SK-N-SH (cell line): Measurements from ENCODE around the gene TTK. TPM values are rescaled to one million over a fixed set of nuclear protein-coding genes. Genes with fewer than 3 reads are reported as not detected.

Source experiments
- CTCF ChIA-PET: fragments of 300-600, 350-600 bp; formaldehyde crosslinking; extraction: SDS; loops from one replicate; lab custom pipeline; 2021; lab: Yijun Ruan, JAX
- POLR2A ChIA-PET: fragments of 350-600 bp; sonication (Branson Sonifier 250); formaldehyde crosslinking; extraction: SDS; loops from one replicate; lab custom pipeline; 2020; ENCODE audit warnings: antibody characterized with exemption, inconsistent platforms; lab: Yijun Ruan, JAX
- DNase-seq: peaks from one replicate; pipeline ENCODE4 v3.0.0; 2012
- H2AFZ ChIP-seq: fragments of 200-600 bp; sonication (generic); 2 replicates; pipeline ENCODE4 v1.8.1; 2016; ENCODE audit warnings: antibody characterized with exemption, mild to moderate bottlenecking, low read depth
- H3F3A ChIP-seq: fragments of 200-600 bp; sonication (generic); replicated peaks from 2 replicates; pipeline ENCODE3; 2016; ENCODE audit warnings: antibody characterized with exemption, mild to moderate bottlenecking; ENCODE audit not compliant: insufficient read depth
- H3K27ac ChIP-seq, 2 experiments: fragments of 200-500 bp in 1 of 2; fragments of 200-600 bp in 1 of 2; sonication (Bioruptor generic) in 1 of 2; sonication (generic), shearing (Covaris generic) in 1 of 2; 2 replicates each; pipeline versions ENCODE4 v1.5.1 to v1.6.1; 2014 to 2016; ENCODE audit warnings: low read depth in 2 of 2, inconsistent platforms in 1 of 2, low read length in 1 of 2, mild to moderate bottlenecking in 1 of 2, mixed read lengths in 1 of 2
- H3K27me3 ChIP-seq: fragments of 200-600 bp; sonication (generic), shearing (Covaris generic); 2 replicates; pipeline ENCODE4 v1.6.1; 2016; ENCODE audit warnings: mixed run types; ENCODE audit not compliant: insufficient read depth
- H3K36me3 ChIP-seq, 2 experiments: fragments of 200-500 bp in 1 of 2; fragments of 200-600 bp in 1 of 2; sonication (Bioruptor generic) in 1 of 2; sonication (generic) in 1 of 2; replicated peaks in 1 of 2; 2 replicates each; pipeline versions ENCODE3 to v1.5.1; 2014 to 2016; ENCODE audit warnings: low read length in 1 of 2, mild to moderate bottlenecking in 1 of 2; ENCODE audit not compliant: insufficient read depth in 2 of 2, control insufficient read depth in 1 of 2
- H3K4me1 ChIP-seq, 2 experiments: fragments of 200-500 bp in 1 of 2; fragments of 200-600 bp in 1 of 2; sonication (Bioruptor generic) in 1 of 2; sonication (generic), shearing (Covaris generic) in 1 of 2; 2 replicates each; pipeline versions ENCODE4 v1.5.1 to v1.6.1; 2014 to 2016; ENCODE audit warnings: low read depth in 1 of 2, low read length in 1 of 2, mixed run types in 1 of 2; ENCODE audit not compliant: insufficient read depth in 2 of 2, control insufficient read depth in 1 of 2
- H3K4me2 ChIP-seq: fragments of 200-600 bp; sonication (generic), shearing (Covaris generic); 2 replicates; pipeline ENCODE4 v1.6.1; 2017; ENCODE audit warnings: mixed run types
- H3K4me3 ChIP-seq, 2 experiments: fragments of 200-500 bp in 1 of 2; fragments of 200-600 bp in 1 of 2; sonication (Bioruptor generic) in 1 of 2; sonication (generic), shearing (Covaris generic) in 1 of 2; 2 replicates each; pipeline versions ENCODE4 v1.5.1 to v1.8.1; 2014 to 2016; ENCODE audit warnings: low read depth in 2 of 2, inconsistent platforms in 1 of 2, low read length in 1 of 2, mild to moderate bottlenecking in 1 of 2, mixed read lengths in 1 of 2, moderate library complexity in 1 of 2
- H3K79me2 ChIP-seq: fragments of 200-600 bp; sonication (generic); 2 replicates; pipeline ENCODE4 v1.8.1; 2017; ENCODE audit warnings: mild to moderate bottlenecking; ENCODE audit not compliant: insufficient read depth
- H3K9ac ChIP-seq: fragments of 200-600 bp; sonication (generic); 2 replicates; pipeline ENCODE4 v1.6.1; 2017; ENCODE audit warnings: mixed run types
- H3K9me2 ChIP-seq: fragments of 200-600 bp; sonication (generic); 2 replicates; pipeline ENCODE4 v1.6.1; 2017; ENCODE audit warnings: mixed run types
- H3K9me3 ChIP-seq: fragments of 200-600 bp; sonication (generic); 2 replicates; pipeline ENCODE4 v1.6.1; 2017; ENCODE audit warnings: mixed run types, mild to moderate bottlenecking, moderate library complexity
- H4K20me1 ChIP-seq: fragments of 200-600 bp; sonication (generic); 2 replicates; pipeline ENCODE4 v1.6.1; 2017; ENCODE audit warnings: mild to moderate bottlenecking, mixed run types; ENCODE audit not compliant: insufficient read depth
- CHD2 ChIP-seq: fragments of 150-350 bp; IDR thresholded peaks from 2 replicates; pipeline ENCODE4 v1.6.1; 2018; ENCODE audit warnings: low read length; ENCODE audit not compliant: partially characterized antibody
- ELF1 ChIP-seq: IDR thresholded peaks from 2 replicates; pipeline ENCODE4 v1.4.0; 2012
- EP300 ChIP-seq, 2 experiments: IDR thresholded peaks; 2 replicates each; pipeline versions ENCODE4 v1.4.0 to v1.6.1; 2012; ENCODE audit warnings: borderline replicate concordance in 1 of 2, low read depth in 1 of 2, low read length in 1 of 2
- EZH2phosphoT487 ChIP-seq: fragments of 200-600 bp; sonication (generic); IDR thresholded peaks from 2 replicates; pipeline ENCODE4 v1.6.1; 2017; ENCODE audit warnings: low read depth, mixed run types, mild to moderate bottlenecking, antibody characterized with exemption, moderate library complexity, borderline replicate concordance
- FOSL2 ChIP-seq: IDR thresholded peaks from 2 replicates; pipeline ENCODE4 v1.4.0; 2012; ENCODE audit warnings: low read depth, mild to moderate bottlenecking, moderate library complexity, borderline replicate concordance
- FOXJ3 ChIP-seq: sonication (generic); formaldehyde crosslinking; IDR thresholded peaks from 2 replicates; pipeline ENCODE4 v1.5.1; 2020; ENCODE audit warnings: mild to moderate bottlenecking, missing genetic modification reagents
- FOXM1 ChIP-seq: IDR thresholded peaks from 2 replicates; pipeline ENCODE4 v1.4.0; 2012; ENCODE audit warnings: low read depth, mild to moderate bottlenecking
- GABPA ChIP-seq: IDR thresholded peaks from 2 replicates; pipeline ENCODE4 v1.4.0; 2012; ENCODE audit warnings: low read depth, mild to moderate bottlenecking
- GATA2 ChIP-seq: sonication (generic); formaldehyde crosslinking; IDR thresholded peaks from 2 replicates; pipeline ENCODE4 v1.5.0; 2020; ENCODE audit warnings: mild to moderate bottlenecking, missing genetic modification reagents
- JUND ChIP-seq: IDR thresholded peaks from 2 replicates; pipeline ENCODE4 v1.4.0; 2012
- MEF2A ChIP-seq: IDR thresholded peaks from 2 replicates; pipeline ENCODE4 v1.4.0; 2012; ENCODE audit warnings: low read depth, borderline replicate concordance
- NFIC ChIP-seq: IDR thresholded peaks from 2 replicates; pipeline ENCODE4 v1.4.0; 2012; ENCODE audit warnings: borderline replicate concordance
- NRF1 ChIP-seq: IDR thresholded peaks from 2 replicates; pipeline ENCODE4 v1.6.1; 2012; ENCODE audit warnings: low read depth, mild to moderate bottlenecking, low read length
- PBX3 ChIP-seq: IDR thresholded peaks from 2 replicates; pipeline ENCODE4; 2012
- POLR2AphosphoS5 ChIP-seq: IDR thresholded peaks from 2 replicates; pipeline ENCODE4 v1.6.1; 2012; ENCODE audit warnings: low read depth, low read length
- RAD21 ChIP-seq: IDR thresholded peaks from 2 replicates; pipeline ENCODE4 v1.6.1; 2012; ENCODE audit warnings: mild to moderate bottlenecking, low read length
- RCOR1 ChIP-seq: fragments of 150-350 bp; IDR thresholded peaks from 2 replicates; pipeline ENCODE4 v1.6.1; 2017; ENCODE audit warnings: antibody characterized with exemption, low read length
- REST ChIP-seq: IDR thresholded peaks from 2 replicates; pipeline ENCODE4 v1.6.1; 2012; ENCODE audit warnings: mild to moderate bottlenecking, low read depth, low read length, moderate library complexity
- RXRA ChIP-seq: IDR thresholded peaks from 2 replicates; pipeline ENCODE4 v1.4.0; 2012; ENCODE audit warnings: low read depth, mild to moderate bottlenecking, borderline replicate concordance
- SMC3 ChIP-seq: IDR thresholded peaks from 2 replicates; pipeline ENCODE4 v1.6.1; 2012; ENCODE audit warnings: low read depth, low read length, improper control_type of control experiment
- TAF1 ChIP-seq: IDR thresholded peaks from 2 replicates; pipeline ENCODE4 v1.6.1; 2012; ENCODE audit warnings: low read depth, mild to moderate bottlenecking, low read length, moderate library complexity, borderline replicate concordance
- TEAD4 ChIP-seq: IDR thresholded peaks from 2 replicates; pipeline ENCODE4 v1.4.0; 2012; ENCODE audit warnings: mild to moderate bottlenecking, borderline replicate concordance; ENCODE audit not compliant: insufficient read depth
- USF2 ChIP-seq: fragments of 150-350 bp; IDR thresholded peaks from 2 replicates; pipeline ENCODE4 v1.6.1; 2017; ENCODE audit warnings: antibody characterized with exemption, low read length, low read depth, borderline replicate concordance
- YY1 ChIP-seq: IDR thresholded peaks from 2 replicates; pipeline ENCODE4 v1.4.0; 2012; ENCODE audit warnings: low read depth, mild to moderate bottlenecking
- ZBTB33 ChIP-seq: IDR thresholded peaks from 2 replicates; pipeline ENCODE4 v1.4.0; 2012; ENCODE audit warnings: low read depth, borderline replicate concordance
- WGBS: methylation state at CpG from one replicate; pipeline ENCODE4 v1.1.6; 2017; ENCODE audit warnings: low lambda C conversion rate; 5-methylcytosine and 5-hydroxymethylcytosine counted together
- polyA plus RNA-seq, 3 experiments: library from polyadenylated mRNA; depleted of rRNA; stranded (reverse); fragments of >200 nt; gene quantifications; 2 replicates each; pipeline ENCODE4 v1.2.3, GENCODE V29; 2012

Gene TTK
- 3.6 and 4.1 TPM in 2 replicates for polyA plus RNA-seq (2012; rRNA removed)
- 5.8 and 6.7 TPM in 2 replicates for polyA plus RNA-seq (2012; cell fraction: cytosol; rRNA removed)
- polyA plus RNA-seq (2012; cell fraction: nucleus; rRNA removed), result 2.5 and 6.4 TPM in 2 replicates

GRCh38 chr6:80004173-80005072 is at the start of gene TTK:
TTK (plus strand) TSS chr6:80004649; CDS start chr6:80005844, 1,195 bp downstream.
- 2% methylated on average over 48 of the region's 56 CpGs for WGBS
- Histone ChIP-seq H3K9me2 (no peaks in the 10 kb centered on the region), H2AFZ (peak within 1 kb of the TSS; percentile 97), H3K79me2 (peaks cover 37% of the 10 kb centered on the region), H4K20me1 (no peaks in the 10 kb centered on the region), H3K9me3 (no peaks in the 10 kb centered on the region), H3K4me2 (peak within 1 kb of the TSS; percentile 80), H3K36me3 (peaks cover 14 to 15% of the 10 kb centered on the region in 2 experiments), H3K27me3 (no peaks in the 10 kb centered on the region), H3K27ac (peak within 1 kb of the TSS; percentile 90 to 95), H3K4me3 (peak within 1 kb of the TSS; percentile 62 to 81), H3K9ac (peak within 1 kb of the TSS; percentile 72), H3F3A (no peaks in the 10 kb centered on the region), H3K4me1 (peaks cover 12 to 15% of the 10 kb centered on the region in 2 experiments)
- ChIA-PET CTCF (interaction anchor here (0.6 to 2.4 kb wide), 6 partner anchors 12 to 82 kb away, joined by 3 to 11 read pairs (median 3); no protein-coding TSS in a partner anchor), POLR2A (interaction anchor here (1.0 to 1.6 kb wide), 2 partner anchors 8 to 101 kb away, joined by 3 read pairs; no protein-coding TSS in a partner anchor)
- peak; percentile 94 for DNase-seq
- TF ChIP-seq TAF1 (peak; percentile 67), RCOR1 (no peak), JUND (no peak), MEF2A (no peak), REST (no peak), ZBTB33 (no peak), YY1 (peak; percentile 72; the same call in 1 of the 2 replicates), TEAD4 (no peak), POLR2AphosphoS5 (peak; percentile 87), FOXJ3 (CRISPR knock-in tag) (no peak), EP300 (IDR thresholded peaks at IDR 0.05; ENCODE audit: borderline replicate concordance in 1 of 2, low read depth in 1 of 2, low read length in 1 of 2) (0 out of 4 replicates have a peak, but pooled peaks of 1 of the 2 experiments have one; percentile 18), FOXM1 (peak; percentile 18; the same call in 1 of the 2 replicates), RAD21 (no peak), SMC3 (no peak), PBX3 (0 out of 2 replicates have a peak, but pooled peaks have one; percentile 7), GABPA (peak; percentile 74), NRF1 (peak; percentile 26; the same call in 1 of the 2 replicates), USF2 (no peak), NFIC (no peak), EZH2phosphoT487 (no peak), FOSL2 (no peak), CHD2 (peak; percentile 38), GATA2 (no peak), RXRA (no peak), ELF1 (peak; percentile 40; the same call in 1 of the 2 replicates)
